ENCODE data around the gene ADAM22. TPM values are rescaled to one million over a fixed set of nuclear protein-coding genes. Genes with fewer than 3 reads are reported as not detected.

The ADAM22 gene
- total RNA-seq, 1 donor from 2014 or later, result 3.0 TPM

- H3K27me3 Mint-ChIP-seq (ENCODE audit: unreplicated experiment), result peaks cover 39% of the 10 kb centered on the region
- peak; percentile 81 for TF ChIP-seq CTCF (IDR thresholded peaks at IDR 0.05)
- H3K36me3 Mint-ChIP-seq (ENCODE audit: unreplicated experiment), result no peaks in the 10 kb centered on the region
- H3K4me1 Mint-ChIP-seq (ENCODE audit: unreplicated experiment), result no peaks in the 10 kb centered on the region
- no peak overlapping the region for H3K4me3 Mint-ChIP-seq (ENCODE audit: unreplicated experiment)
- DNase-seq (ENCODE audit: extremely low spot score, unreplicated experiment), result no peak
- no peaks in the 10 kb centered on the region for H3K9me3 Mint-ChIP-seq (ENCODE audit: unreplicated experiment)
- H3K27ac Mint-ChIP-seq (ENCODE audit: unreplicated experiment), result no peak overlapping the region
Measured at GRCh38 chr7:88243345-88243909, 309.4 kb downstream of the ADAM22 start.

GRCh38 chr7:88244258-88244657 lies 310.2 kb downstream of the ADAM22 start:
- Mint-ChIP-seq H3K9me3 (ENCODE audit: unreplicated experiment) (no peaks in the 10 kb centered on the region), H3K27ac (ENCODE audit: unreplicated experiment) (no peak overlapping the region), H3K36me3 (ENCODE audit: unreplicated experiment) (no peaks in the 10 kb centered on the region), H3K27me3 (ENCODE audit: unreplicated experiment) (peaks cover 45% of the 10 kb centered on the region), H3K4me3 (ENCODE audit: unreplicated experiment) (no peak overlapping the region), H3K4me1 (ENCODE audit: unreplicated experiment) (no peaks in the 10 kb centered on the region)
- no peak for DNase-seq (ENCODE audit: extremely low spot score, unreplicated experiment)
- TF ChIP-seq CTCF (IDR thresholded peaks at IDR 0.05), result no peak

Other genes starting within 250 kb of the ADAM22 start
- gene SLC25A40, start 57.9 kb upstream of the ADAM22 start, total RNA-seq, result 19.8 and 21.3 TPM in 2 replicates
- gene DBF4, start 57.8 kb upstream of the ADAM22 start, total RNA-seq, result 9.0 and 9.7 TPM in 2 replicates

Measured in osteocyte (in vitro differentiated cells).